Cardiac fibroblast (primary cell): ENCODE data around the gene ANK2.

Source experiments
- DNase-seq, 2 donors: peaks; one replicate each; pipeline versions ENCODE4 v3.0.0 to v3.0.0-alpha.2; 2010; ENCODE audit warnings: low read depth in 2 of 2
- H3K4me3 ChIP-seq, 2 donors: replicated peaks in 1 of 2; 1 replicate in 1 of 2; 2 replicates in 1 of 2; pipeline ENCODE4 v1.5.1; 2011; ENCODE audit warnings: low read depth in 2 of 2, low read length in 2 of 2, mild to moderate bottlenecking in 2 of 2, moderate library complexity in 1 of 2
- TF ChIP-seq, protein P1 (sequence below): IDR thresholded peaks from one replicate; pipeline ENCODE4 v1.5.1; 2011; ENCODE audit warnings: low read depth, mild to moderate bottlenecking, low read length, inconsistent platforms

The ANK2 gene

DNA sequence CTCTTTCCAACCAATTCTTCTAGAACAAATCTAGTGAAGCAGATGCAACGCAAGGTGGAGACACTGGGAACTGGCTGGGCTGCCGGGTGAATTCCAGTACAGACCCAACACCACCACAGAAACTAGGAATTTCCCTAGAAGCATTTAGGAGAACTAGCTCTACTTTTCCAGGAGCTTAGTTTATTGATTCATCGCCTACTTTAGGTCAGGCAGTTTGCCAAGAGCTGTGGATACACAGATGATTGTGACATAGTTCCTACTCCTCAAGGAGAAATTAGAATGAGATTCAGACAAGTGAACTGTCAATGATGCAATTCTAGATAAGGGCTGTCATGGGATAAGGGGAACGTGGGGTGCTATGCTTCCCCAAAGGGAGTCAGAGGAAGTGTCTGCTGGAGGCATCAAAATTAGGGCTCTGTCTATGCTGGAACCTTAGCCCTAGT is 362.1 kb downstream of the ANK2 start:
- TF ChIP-seq, protein P1, sequence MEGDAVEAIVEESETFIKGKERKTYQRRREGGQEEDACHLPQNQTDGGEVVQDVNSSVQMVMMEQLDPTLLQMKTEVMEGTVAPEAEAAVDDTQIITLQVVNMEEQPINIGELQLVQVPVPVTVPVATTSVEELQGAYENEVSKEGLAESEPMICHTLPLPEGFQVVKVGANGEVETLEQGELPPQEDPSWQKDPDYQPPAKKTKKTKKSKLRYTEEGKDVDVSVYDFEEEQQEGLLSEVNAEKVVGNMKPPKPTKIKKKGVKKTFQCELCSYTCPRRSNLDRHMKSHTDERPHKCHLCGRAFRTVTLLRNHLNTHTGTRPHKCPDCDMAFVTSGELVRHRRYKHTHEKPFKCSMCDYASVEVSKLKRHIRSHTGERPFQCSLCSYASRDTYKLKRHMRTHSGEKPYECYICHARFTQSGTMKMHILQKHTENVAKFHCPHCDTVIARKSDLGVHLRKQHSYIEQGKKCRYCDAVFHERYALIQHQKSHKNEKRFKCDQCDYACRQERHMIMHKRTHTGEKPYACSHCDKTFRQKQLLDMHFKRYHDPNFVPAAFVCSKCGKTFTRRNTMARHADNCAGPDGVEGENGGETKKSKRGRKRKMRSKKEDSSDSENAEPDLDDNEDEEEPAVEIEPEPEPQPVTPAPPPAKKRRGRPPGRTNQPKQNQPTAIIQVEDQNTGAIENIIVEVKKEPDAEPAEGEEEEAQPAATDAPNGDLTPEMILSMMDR = peak; percentile 36
- DNase-seq = peak; percentile 83 to 91
- H3K4me3 ChIP-seq = no peak overlapping the region

DNA sequence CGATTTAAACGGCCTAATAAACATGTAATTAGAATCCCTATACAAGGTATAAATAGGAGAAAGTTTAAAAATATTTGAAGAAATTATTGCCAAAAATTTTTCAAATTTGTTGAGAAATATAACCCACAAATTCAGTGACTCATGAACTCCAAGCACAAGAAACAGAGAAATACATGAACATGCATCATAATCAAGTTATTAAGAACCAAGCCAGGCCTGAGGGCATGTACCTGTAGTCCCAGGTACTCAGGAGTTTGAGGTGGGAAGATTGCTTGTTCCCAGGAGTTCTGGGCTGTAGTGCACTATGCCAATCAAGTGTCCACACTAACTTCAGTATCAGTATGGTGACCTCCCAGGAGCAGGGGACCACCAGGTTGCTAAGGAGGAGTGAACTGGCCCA is 370.2 kb downstream of the ANK2 start:
- no peak overlapping the region for H3K4me3 ChIP-seq
- TF ChIP-seq, protein P1 = no peak
- no peak for DNase-seq

DNA sequence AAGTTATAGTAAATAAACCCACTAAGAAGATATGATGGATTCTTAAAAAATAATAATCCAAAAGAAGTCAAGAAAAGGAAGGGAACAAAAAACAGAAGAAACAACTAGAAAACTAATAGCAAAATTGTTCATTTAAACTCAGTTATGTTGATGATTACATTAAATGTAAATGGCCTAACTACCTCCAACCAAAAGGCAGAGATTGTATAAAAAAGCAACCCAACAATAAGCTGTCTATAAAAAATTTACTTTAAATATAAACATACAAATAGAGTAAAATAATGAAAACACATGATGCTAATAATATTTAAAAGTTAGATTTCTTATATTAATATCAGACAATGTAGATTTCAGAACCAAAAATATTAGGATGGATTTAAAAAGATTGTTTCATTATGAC is 371.5 kb downstream of the ANK2 start:
- no peak for DNase-seq
- H3K4me3 ChIP-seq = no peak overlapping the region
- TF ChIP-seq, protein P1 = no peak

DNA sequence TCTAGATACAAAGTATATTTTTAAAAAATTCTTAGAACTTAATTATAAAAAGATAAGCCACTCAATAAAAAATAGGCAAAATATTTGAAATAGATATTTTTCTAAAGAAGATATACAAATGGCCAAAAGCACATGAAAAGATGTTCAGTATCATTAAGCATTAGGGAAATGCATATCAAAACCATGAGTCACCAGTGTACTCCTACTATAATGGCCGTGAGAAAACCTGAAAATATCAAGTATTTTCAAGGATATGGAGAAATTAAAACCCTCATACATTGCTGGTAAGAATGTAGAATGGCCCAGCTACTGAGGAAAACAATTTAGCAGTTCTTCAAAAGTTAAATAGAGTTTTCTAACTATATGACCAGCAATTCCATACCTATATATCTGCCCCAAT is 374.2 kb downstream of the ANK2 start:
- no peak overlapping the region for H3K4me3 ChIP-seq
- TF ChIP-seq, protein P1 = no peak
- peak in 1 of 2 donors; percentile 65 for DNase-seq

DNA sequence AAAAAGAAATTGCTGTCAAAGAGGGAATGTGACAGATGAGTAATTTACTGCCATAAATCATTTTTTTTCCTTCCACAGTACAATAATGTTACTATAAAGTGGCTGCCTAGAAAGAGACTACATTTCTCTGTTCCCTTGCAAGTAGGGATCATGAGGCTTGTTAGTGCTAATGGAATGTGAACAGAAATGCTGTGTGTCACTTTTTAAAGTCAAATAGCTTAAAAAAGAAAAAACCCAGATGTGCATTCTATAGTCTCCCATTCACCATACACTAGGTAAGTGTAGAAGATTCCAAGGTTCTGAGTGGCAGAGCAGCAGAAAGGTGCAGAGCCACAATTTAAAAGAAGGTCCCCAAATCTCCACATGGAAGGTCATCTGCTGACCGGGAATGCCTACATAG is 383.7 kb downstream of the ANK2 start:
- H3K4me3 ChIP-seq = peak overlapping the region in 1 of 2 donors; percentile 18
- TF ChIP-seq, protein P1 = no peak
- DNase-seq = peak in 1 of 2 donors; percentile 56
